ENCODE data around the gene DFFA. TPM values are rescaled to one million over a fixed set of nuclear protein-coding genes. Genes with fewer than 3 reads are reported as not detected.

The DFFA gene
- total and polyA plus RNA-seq, 9 of the 15 experiments (the other 6 are each of a cell fraction or from before 2014, with no cell fraction given), result 39.6 to 74.8 (median 59.2) TPM

- TF ChIP-seq CBX8 (IDR thresholded peaks at IDR 0.05; ENCODE audit: borderline replicate concordance, extremely low read depth, low read depth, low read length, poor library complexity, severe bottlenecking) (no peak), USF1 (CRISPR knock-in tag; IDR thresholded peaks at IDR 0.05) (no peak), PHB2 (IDR thresholded peaks at IDR 0.05; ENCODE audit: low read depth) (no peak), POLR2H (tag; IDR thresholded peaks at IDR 0.05; ENCODE audit: low read depth) (no peak), PKNOX1 (IDR thresholded peaks at IDR 0.05) (peak; percentile 88), NKRF (IDR thresholded peaks at IDR 0.05; ENCODE audit: borderline replicate concordance) (no peak), FOXJ3 (CRISPR knock-in tag; IDR thresholded peaks at IDR 0.05) (no peak), GTF2E2 (tag; IDR thresholded peaks at IDR 0.05) (no peak), ZNF780A (CRISPR knock-in tag; IDR thresholded peaks at IDR 0.05) (no peak), ESRRA (IDR thresholded peaks at IDR 0.05; ENCODE audit: borderline replicate concordance, low read depth) (no peak), GTF2F1 (IDR thresholded peaks at IDR 0.05; ENCODE audit: low read depth, low read length) (no peak), NR2C2 (CRISPR knock-in tag; IDR thresholded peaks at IDR 0.05) (no peak; the same call in 1 of the 2 replicates), NR2C2 (tag; IDR thresholded peaks at IDR 0.05) (no peak), MAFK (IDR thresholded peaks at IDR 0.05; ENCODE audit: low read length) (peak; percentile 43; the same call in 1 of the 2 replicates), STAT5B (CRISPR knock-in tag; IDR thresholded peaks at IDR 0.05) (no peak), CC2D1A (IDR thresholded peaks at IDR 0.05) (no peak; the same call in 1 of the 2 replicates), SRSF7 (optimal IDR thresholded peaks at IDR 0.05; ENCODE audit: low read depth, low read length) (no peak), NRF1 (conservative IDR thresholded peaks at IDR 0.05 in 1 of 2, IDR thresholded peaks at IDR 0.05 in 1 of 2) (peak; percentile 41 to 57), CBFA2T3 (IDR thresholded peaks at IDR 0.05) (peak; percentile 90), ZNF263 (CRISPR knock-in tag; IDR thresholded peaks at IDR 0.05; ENCODE audit: borderline replicate concordance) (no peak), ZNF778 (CRISPR knock-in tag; IDR thresholded peaks at IDR 0.05) (no peak), JUNB (CRISPR knock-in tag; conservative IDR thresholded peaks at IDR 0.05) (peak; percentile 64; the same call in 1 of the 2 replicates), ETS2 (tag; IDR thresholded peaks at IDR 0.05; ENCODE audit: borderline replicate concordance, poor library complexity, severe bottlenecking) (no peak)
Observed at GRCh38 chr1:10510520-10511493, 38.5 kb upstream of the DFFA start (continued).

Data from K562 (cell line).